H54 (cell line): ENCODE data around the gene DRD4.

Experiments
- DNase-seq: peaks from one replicate; pipeline ENCODE4 v3.0.0; 2011; ENCODE audit warnings: low spot score, mixed read lengths; ENCODE audit not compliant: insufficient read length
- FAIRE-seq: peaks from 3 replicates; lab custom pipeline; 2011; peaks lifted over from hg19 to GRCh38; lab: Jason Lieb, UNC
- POLR2A ChIP-seq: IDR thresholded peaks from 2 replicates; pipeline ENCODE4 v1.6.1; 2011; ENCODE audit warnings: low read depth, mild to moderate bottlenecking, low read length

DRD4 gene

GRCh38 chr11:655036-655726 lies 18.1 kb downstream of the DRD4 start:
- DNase-seq, result no peak
- FAIRE-seq, result no peak
- no peak for TF ChIP-seq POLR2A

GRCh38 chr11:656426-656825 lies 19.4 kb downstream of the DRD4 start:
- FAIRE-seq (no peak), DNase-seq (no peak)
- no peak for TF ChIP-seq POLR2A

DNA sequence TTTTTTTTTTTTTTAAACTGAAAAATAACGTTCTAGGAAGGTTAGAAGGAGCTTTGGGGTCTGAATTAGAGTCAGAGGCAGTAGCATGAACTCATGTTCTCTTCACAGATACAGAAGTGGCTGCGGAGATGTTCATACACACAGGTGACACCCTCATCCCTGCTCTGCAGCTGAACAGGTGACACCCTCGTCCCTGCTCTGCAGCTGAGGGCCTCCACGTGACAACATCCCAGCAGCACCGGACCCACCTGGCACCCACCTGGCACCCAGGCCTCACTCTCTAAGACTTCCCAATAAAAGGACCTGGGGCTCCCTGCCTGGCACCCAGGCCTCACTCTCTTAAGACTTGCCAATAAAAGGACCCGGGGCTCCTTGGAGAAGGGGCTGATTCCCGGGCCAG lies 19.8 kb downstream of the DRD4 start:
- no peak for TF ChIP-seq POLR2A
- FAIRE-seq (no peak), DNase-seq (no peak)

GRCh38 chr11:657691-658126 lies 20.6 kb downstream of the DRD4 start:
- FAIRE-seq (no peak), DNase-seq (no peak)
- TF ChIP-seq POLR2A, result no peak

GRCh38 chr11:659532-660085 lies 22.5 kb downstream of the DRD4 start:
- FAIRE-seq (no peak), DNase-seq (no peak)
- TF ChIP-seq POLR2A, result no peak

DNA sequence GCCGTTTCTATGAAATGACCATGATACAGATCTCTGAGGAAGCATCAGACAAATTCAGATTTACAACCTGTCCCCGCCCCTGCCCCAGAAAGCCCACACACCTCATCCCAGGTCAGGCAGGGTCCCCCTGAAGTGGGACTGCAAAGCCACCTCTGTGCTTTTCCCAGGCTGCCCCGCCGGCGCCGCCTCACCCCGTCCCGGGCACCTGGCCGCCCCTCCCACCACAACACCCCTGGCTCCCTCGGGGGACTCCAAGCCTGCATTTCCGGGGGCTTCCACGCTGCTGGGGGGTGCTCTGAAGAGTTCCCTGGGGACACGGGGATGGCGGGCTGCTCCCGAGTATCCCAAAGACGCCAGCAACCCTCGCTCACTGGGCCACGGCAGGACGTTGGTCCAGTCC lies 23.2 kb downstream of the DRD4 start:
- DNase-seq, result no peak
- no peak for FAIRE-seq
- TF ChIP-seq POLR2A, result no peak

DNA sequence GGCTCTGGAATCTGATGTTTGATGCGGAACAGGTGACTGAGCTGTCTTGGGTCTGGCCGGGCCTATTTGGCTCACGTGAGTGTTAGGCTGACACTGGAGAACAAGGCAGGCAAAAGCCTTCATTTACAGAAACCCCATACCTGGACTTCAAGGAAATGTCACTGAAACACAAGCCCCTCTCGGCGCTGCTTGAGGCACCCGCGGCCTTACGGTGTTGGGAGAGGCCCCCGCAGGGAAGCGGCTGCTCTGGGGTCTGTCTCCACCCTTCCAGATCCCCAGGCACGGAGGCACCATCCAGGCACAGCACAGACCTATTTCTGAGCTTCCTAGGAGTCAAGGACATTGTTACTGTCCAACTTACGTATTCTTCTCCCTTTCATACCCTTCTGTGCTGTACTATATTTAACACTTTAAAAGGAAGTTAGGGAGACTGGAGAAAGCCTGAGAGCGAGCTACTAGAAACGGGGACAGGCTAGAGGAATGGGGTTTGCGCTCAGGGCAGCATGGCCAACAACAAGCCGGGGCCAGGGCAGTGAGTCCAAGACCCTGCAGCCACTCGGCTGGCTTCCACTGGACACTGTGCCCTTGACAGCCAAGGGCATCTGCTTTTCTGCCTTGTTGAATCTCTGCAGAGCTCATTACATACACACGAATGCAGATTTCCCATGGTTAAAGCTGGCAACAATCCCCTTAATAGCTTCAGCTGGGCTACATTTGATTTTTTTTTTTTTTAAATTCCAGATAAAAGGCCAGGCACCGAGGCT lies 23.8 kb downstream of the DRD4 start:
- DNase-seq (no peak), FAIRE-seq (no peak)
- no peak for TF ChIP-seq POLR2A

DNA sequence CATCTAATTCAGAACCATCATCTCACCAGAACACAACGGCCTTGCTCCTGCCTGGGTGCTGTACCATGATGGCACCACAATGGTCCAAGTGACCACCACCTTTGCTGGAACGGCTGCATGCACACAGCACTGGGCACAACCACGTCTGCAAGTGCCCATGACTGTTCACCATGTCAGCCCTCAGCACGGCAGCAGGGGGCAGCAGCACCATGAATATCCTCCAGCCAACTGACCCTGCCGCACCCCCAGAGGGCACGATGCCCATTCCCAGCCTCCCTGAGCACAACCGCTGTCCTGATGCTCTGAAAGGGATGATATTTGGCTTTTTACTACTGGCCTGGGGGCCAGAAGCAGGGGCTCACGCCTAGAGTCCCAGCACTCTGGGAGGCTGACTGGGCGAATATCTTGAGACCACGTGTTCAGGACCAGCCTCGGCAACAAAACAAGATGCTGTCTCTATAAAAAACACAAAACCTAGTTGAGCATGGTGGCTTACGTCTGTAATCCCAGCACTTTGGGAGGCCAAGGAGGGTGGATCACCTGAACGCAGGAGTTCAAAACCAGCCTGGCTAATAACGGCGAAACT lies 25.7 kb downstream of the DRD4 start:
- DNase-seq (peak; percentile 85), FAIRE-seq (no peak)
- TF ChIP-seq POLR2A, result no peak

- DNase-seq (no peak), FAIRE-seq (no peak)
- no peak for TF ChIP-seq POLR2A
Measured at GRCh38 chr11:665062-665703, 28.1 kb downstream of the DRD4 start.

DNA sequence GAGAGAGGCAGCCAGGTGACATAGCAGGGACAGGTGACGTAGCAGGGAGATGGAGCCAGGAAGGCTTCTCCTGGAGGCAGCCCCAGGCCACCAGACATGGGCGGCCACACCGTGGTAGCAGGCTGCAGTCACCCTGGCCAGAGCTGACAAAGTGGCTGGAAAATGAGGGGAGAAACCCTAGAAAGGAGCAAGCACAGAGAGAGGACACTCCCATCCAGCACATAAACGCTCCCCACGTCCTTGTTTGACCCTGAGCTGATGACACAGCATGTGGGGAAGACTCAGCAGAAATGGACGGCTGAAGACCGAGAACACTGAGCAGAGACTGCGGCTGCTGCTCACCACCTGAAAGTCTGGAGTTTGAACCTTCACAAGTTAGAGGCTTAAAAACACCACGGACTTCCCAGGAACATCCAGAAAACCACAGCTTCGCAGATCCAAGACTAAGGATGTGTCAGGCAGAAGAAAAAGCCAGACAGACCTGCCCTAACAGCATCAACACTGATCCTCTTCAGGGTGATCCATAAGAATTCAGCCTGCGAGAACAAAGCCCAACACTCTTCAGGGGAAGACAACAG lies 28.7 kb downstream of the DRD4 start:
- FAIRE-seq, result no peak
- no peak for TF ChIP-seq POLR2A
- no peak for DNase-seq

DNA sequence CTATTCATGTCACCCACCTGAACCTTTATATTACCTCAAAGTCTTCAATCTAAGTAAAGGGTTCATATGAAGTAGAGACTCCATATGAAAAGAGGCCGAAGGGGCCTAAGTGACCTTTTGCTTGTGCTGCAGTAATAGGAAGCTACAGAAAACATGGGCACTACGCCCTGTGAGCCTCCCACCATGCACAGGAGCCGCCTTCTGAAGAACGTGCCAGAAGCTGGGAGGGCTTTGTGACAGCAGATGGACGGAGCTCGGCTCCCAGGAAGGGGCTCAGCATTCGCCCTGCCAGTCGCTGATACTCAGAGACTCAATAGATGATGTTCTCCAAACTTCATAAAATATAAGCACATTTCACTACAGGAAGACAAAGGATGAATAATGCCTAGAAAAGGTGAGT lies 36.8 kb downstream of the DRD4 start:
- TF ChIP-seq POLR2A, result no peak
- DNase-seq, result no peak
- FAIRE-seq, result no peak

- no peak for FAIRE-seq
- no peak for DNase-seq
- no peak for TF ChIP-seq POLR2A
Measured at GRCh38 chr11:674406-674805, 37.3 kb downstream of the DRD4 start.

GRCh38 chr11:678297-678696 lies 41.2 kb downstream of the DRD4 start:
- DNase-seq, result no peak
- TF ChIP-seq POLR2A, result no peak
- no peak for FAIRE-seq
